Measurements from ENCODE around the gene HELZ2.

GRCh38 chr20:63549019-63549418, 25.0 kb downstream of the HELZ2 start:
- TF ChIP-seq CTCF (conservative IDR thresholded peaks at IDR 0.05; ENCODE audit: low read depth, low read length) (no peak), EZH2 (IDR thresholded peaks at IDR 0.05; ENCODE audit: low read length, unreplicated experiment) (no peak)

Data from PC-3 (cell line).